Astrocyte of the spinal cord (primary cell): ENCODE data around the gene COL4A4.
A peak's percentile ranks its signal among the peaks of the same experiment; 100 is the strongest.

ENCODE experiments used
- DNase-seq: peaks from one replicate; pipeline ENCODE4 v3.0.0; 2011; ENCODE audit warnings: low read depth, low spot score
- H3K4me3 ChIP-seq: 2 replicates; pipeline ENCODE4 v1.5.1; 2011; ENCODE audit warnings: low read depth, mild to moderate bottlenecking, low read length, moderate library complexity
- in situ Hi-C: cut with HindIII; loops from 2 replicates; pipeline ENCODE4 v1.10.0; 2017; ENCODE audit warnings: low sequenced_read_pairs
- TF ChIP-seq, protein P1 (sequence below): IDR thresholded peaks from 2 replicates; pipeline ENCODE4 v1.5.1; 2012; ENCODE audit warnings: low read depth, mild to moderate bottlenecking, low read length, inconsistent platforms

The COL4A4 gene

DNA sequence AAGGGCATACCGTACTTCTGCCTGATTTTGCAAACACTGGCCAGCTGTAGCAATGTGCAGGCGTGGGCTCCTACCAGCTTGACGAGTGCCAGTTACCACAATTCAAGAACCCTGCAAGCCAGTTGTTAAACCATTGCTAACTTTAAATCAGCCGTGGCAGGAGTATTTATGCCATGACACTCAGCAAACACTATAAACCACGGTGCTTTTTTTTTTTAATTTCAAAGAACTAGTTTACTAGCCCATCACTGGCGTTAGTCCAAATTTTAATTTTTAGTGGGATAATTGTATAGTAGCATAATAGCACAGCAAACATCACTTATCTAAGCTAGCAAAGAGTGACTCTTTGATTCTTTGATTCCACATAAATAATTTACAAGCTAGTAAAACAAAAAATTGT, 111.1 kb downstream of the COL4A4 start:
- in situ Hi-C loops, result no loop called here
- DNase-seq, result no peak
- TF ChIP-seq, protein P1, sequence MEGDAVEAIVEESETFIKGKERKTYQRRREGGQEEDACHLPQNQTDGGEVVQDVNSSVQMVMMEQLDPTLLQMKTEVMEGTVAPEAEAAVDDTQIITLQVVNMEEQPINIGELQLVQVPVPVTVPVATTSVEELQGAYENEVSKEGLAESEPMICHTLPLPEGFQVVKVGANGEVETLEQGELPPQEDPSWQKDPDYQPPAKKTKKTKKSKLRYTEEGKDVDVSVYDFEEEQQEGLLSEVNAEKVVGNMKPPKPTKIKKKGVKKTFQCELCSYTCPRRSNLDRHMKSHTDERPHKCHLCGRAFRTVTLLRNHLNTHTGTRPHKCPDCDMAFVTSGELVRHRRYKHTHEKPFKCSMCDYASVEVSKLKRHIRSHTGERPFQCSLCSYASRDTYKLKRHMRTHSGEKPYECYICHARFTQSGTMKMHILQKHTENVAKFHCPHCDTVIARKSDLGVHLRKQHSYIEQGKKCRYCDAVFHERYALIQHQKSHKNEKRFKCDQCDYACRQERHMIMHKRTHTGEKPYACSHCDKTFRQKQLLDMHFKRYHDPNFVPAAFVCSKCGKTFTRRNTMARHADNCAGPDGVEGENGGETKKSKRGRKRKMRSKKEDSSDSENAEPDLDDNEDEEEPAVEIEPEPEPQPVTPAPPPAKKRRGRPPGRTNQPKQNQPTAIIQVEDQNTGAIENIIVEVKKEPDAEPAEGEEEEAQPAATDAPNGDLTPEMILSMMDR, result no peak
- no peak overlapping the region for H3K4me3 ChIP-seq

DNA sequence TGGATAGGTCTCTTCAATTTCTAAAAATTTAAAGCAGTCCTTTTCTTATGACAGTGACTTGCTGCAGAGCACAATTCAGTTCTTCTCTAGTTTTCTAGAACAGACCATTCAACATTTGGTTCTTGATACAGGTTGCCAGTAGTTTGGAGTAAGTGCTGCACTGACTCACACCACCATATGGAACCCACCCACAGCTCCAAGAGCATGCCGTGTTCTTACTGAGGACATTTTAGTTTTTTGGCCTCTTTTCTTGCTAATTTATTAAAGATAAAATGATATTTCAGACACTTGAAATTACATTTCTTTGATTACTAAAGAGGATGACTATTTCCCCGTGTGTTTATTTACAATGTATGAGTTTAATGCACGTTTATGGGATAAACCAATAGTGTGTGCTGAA, 120.0 kb downstream of the COL4A4 start:
- in situ Hi-C loops, result no loop called here
- DNase-seq, result no peak
- TF ChIP-seq, protein P1, result no peak
- H3K4me3 ChIP-seq, result no peak overlapping the region

DNA sequence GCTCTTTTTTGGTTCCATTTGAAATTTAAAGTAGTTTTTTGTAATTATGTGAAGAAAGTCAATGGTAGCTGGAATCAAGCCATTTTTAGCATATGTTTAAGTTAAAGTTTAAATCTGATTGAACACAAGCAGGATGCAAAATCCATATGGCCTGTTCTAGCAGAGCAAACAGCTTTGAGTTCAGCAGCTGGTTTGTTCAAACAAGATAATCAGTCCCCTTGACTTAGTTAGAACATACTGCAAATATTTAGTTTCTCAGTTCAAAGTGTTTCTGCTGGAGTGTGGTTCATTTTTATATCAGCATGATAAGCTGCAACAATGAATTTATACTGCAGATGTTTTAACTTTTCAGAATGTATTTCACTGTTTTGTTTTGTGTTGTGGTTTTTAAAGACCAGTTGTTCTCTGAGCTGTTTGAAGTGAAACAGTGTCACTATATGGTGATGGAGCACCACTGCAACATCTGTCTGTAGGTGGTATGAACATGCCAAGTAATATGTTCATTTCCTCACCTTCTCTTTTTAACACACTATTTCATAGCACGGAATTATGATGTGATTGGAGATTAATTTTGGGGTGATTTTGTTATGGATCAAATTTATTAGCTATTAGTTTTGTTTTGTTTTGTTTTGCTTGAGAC, 125.3 kb downstream of the COL4A4 start:
- TF ChIP-seq, protein P1, result no peak
- no peak overlapping the region for H3K4me3 ChIP-seq
- in situ Hi-C loops, result no loop called here
- DNase-seq, result no peak

DNA sequence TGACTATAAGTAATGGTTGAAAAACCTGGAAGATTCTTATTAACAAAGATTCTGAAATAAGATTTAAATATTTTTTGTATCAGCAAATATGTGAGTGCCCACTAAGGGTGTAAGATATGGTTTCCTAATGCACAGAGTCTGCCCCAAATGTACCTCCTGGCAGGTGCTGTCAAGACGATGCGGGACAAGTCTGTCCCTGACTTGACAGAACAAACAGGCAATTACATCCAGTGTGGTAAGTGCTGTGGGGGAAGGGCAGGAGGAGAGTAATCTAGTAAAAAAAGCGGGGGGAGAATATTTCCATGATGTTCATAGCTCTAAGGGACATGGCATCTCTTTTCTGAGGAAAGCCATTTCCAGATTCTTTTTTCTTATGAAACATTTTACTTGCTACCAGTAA, 127.5 kb downstream of the COL4A4 start:
- no peak for DNase-seq
- in situ Hi-C loops, result no loop called here
- no peak overlapping the region for H3K4me3 ChIP-seq
- TF ChIP-seq, protein P1, result no peak

DNA sequence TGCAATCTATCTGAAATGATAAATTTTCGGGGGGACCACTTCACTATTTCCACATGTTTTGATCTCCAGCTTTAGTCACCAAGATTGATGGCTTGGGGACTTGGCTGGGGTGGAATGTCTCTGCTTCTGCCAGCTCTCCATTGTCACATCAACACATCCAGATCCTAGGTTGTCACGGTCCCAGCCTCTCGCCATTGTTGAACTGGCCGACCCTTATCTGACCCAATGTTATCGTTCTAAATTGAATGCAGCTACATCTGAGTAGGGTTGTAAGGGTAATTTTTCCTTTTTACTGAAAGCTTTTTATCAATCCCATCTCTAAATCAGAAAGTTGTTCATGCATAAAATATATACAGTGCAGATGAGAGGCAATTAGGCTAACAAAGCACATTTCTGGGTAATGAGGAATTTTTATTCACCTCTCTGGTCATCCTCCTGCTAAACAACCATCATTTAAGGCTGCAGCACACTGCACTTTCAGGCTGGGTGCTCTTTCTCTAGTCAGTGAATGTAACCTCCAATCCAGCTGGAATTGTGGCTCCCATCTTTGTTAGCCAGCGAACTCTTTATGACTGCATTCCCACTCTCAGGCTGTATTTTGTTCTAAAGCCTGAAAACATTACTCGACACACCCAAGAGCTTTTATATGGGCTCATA, 128.2 kb downstream of the COL4A4 start:
- TF ChIP-seq, protein P1, result no peak
- in situ Hi-C loops, result no loop called here
- DNase-seq, result no peak
- no peak overlapping the region for H3K4me3 ChIP-seq

DNA sequence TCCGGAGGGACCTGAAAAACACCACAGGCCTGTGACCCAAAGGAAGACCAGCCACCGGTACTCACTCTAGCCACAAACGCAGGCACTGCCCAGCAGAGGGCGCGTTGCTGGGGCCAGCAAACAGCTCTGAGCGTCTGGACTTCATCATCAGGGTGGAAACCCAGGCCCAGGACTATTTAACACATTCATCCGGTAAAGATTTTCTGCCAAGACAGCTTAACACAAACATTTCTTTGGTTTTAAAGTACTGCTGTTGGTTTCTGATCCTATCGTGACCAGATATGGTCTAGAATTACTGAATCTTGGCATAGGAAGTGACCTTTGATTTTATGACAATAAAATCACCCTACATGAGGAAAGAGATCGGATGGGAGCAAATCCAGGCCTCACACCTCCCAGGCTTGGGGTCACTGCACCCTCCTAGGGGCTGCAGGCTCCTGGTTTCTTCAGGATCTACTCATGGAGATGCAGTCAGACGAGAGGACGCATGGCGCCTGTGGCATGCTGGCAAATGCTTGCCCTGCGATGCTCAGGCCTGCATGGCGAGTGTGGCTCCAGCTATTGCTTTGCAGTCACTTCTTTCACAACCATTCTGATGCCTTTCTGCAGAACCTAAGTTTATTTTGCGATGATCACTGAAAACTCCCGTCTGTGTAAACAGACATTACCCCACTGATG, 130.4 kb downstream of the COL4A4 start:
- in situ Hi-C loops, result no loop called here
- peak; percentile 20 for DNase-seq
- H3K4me3 ChIP-seq, result no peak overlapping the region
- TF ChIP-seq, protein P1, result peak; percentile 80
